H9 (cell line): ENCODE data around the gene LONP2. TPM values are rescaled to one million over a fixed set of nuclear protein-coding genes. Genes with fewer than 3 reads are reported as not detected.
A peak's percentile ranks its signal among the peaks of the same experiment; 100 is the strongest.

Source experiments
- DNase-seq: peaks from one replicate; pipeline ENCODE4 v3.0.0-alpha.2; 2017
- H2AFZ ChIP-seq: one replicate; pipeline ENCODE4 v1.6.1; 2013; ENCODE audit warnings: mild to moderate bottlenecking, low read length, control low read depth, moderate library complexity
- H2AK5ac ChIP-seq: 2 replicates; pipeline ENCODE4 v1.6.1; 2013; ENCODE audit warnings: low read length, control low read depth, mixed read lengths; ENCODE audit not compliant: insufficient read length
- H2BK120ac ChIP-seq: one replicate; pipeline ENCODE4 v1.6.1; 2013; ENCODE audit warnings: low read depth, mild to moderate bottlenecking, low read length, control low read depth, inconsistent platforms; ENCODE audit not compliant: poor library complexity, severe bottlenecking
- H2BK12ac ChIP-seq: 2 replicates; pipeline ENCODE4 v1.6.1; 2013; ENCODE audit warnings: low read length, control low read depth, mixed read lengths, low read depth; ENCODE audit not compliant: insufficient read length
- H2BK15ac ChIP-seq: 2 replicates; pipeline ENCODE4 v1.6.1; 2013; ENCODE audit warnings: low read depth, low read length, control low read depth
- H2BK20ac ChIP-seq: one replicate; pipeline ENCODE4 v1.6.1; 2013; ENCODE audit warnings: low read depth, mild to moderate bottlenecking, low read length, control low read depth, inconsistent platforms; ENCODE audit not compliant: poor library complexity, severe bottlenecking
- H2BK5ac ChIP-seq: 2 replicates; pipeline ENCODE4 v1.6.1; 2013; ENCODE audit warnings: low read length, control low read depth, mixed read lengths; ENCODE audit not compliant: insufficient read length
- H3K14ac ChIP-seq: 2 replicates; pipeline ENCODE4 v1.6.1; 2013; ENCODE audit warnings: low read length, control low read depth; ENCODE audit not compliant: insufficient read depth
- H3K18ac ChIP-seq: 2 replicates; pipeline ENCODE4 v1.6.1; 2013; ENCODE audit warnings: low read depth, mild to moderate bottlenecking, mixed read lengths, low read length, control low read depth; ENCODE audit not compliant: insufficient read length
- H3K23ac ChIP-seq: 2 replicates; pipeline ENCODE4 v1.6.1; 2013; ENCODE audit warnings: low read length, control low read depth, mixed read lengths, low read depth; ENCODE audit not compliant: insufficient read length
- H3K23me2 ChIP-seq: 2 replicates; pipeline ENCODE4 v1.6.1; 2013; ENCODE audit warnings: low read depth, mild to moderate bottlenecking, mixed read lengths, low read length, control low read depth; ENCODE audit not compliant: insufficient read length, poor library complexity, severe bottlenecking
- H3K27ac ChIP-seq: 2 replicates; pipeline ENCODE4 v1.5.1; 2013; ENCODE audit warnings: low read length, control low read depth, mixed read lengths, low read depth; ENCODE audit not compliant: insufficient read length
- H3K27me3 ChIP-seq: 2 replicates; pipeline ENCODE4 v1.6.1; 2013; ENCODE audit warnings: low read length, control low read depth, inconsistent platforms; ENCODE audit not compliant: insufficient read depth
- H3K4ac ChIP-seq: 2 replicates; pipeline ENCODE4 v1.6.1; 2013; ENCODE audit warnings: low read depth, mild to moderate bottlenecking, control low read depth, inconsistent platforms, low read length, moderate library complexity
- H3K4me1 ChIP-seq: 2 replicates; pipeline ENCODE4 v1.6.1; 2013; ENCODE audit warnings: low read length, control low read depth, inconsistent platforms; ENCODE audit not compliant: insufficient read depth
- H3K4me2 ChIP-seq: 2 replicates; pipeline ENCODE4 v1.6.1; 2013; ENCODE audit warnings: low read length, control low read depth, mixed read lengths; ENCODE audit not compliant: insufficient read length, insufficient read depth
- H3K56ac ChIP-seq: 2 replicates; pipeline ENCODE4 v1.6.1; 2013; ENCODE audit warnings: low read depth, mild to moderate bottlenecking, mixed read lengths, low read length, control low read depth; ENCODE audit not compliant: insufficient read length
- H3K79me1 ChIP-seq: 2 replicates; pipeline ENCODE4 v1.6.1; 2013; ENCODE audit warnings: low read depth, mild to moderate bottlenecking, moderate library complexity, low read length, control low read depth, inconsistent platforms; ENCODE audit not compliant: insufficient read depth, poor library complexity, severe bottlenecking
- H3K79me2 ChIP-seq: 2 replicates; pipeline ENCODE4 v1.6.1; 2013; ENCODE audit warnings: low read length, control low read depth, inconsistent platforms; ENCODE audit not compliant: insufficient read depth
- H3K9ac ChIP-seq: 2 replicates; pipeline ENCODE4 v1.6.1; 2013; ENCODE audit warnings: low read length, control low read depth, mixed read lengths; ENCODE audit not compliant: insufficient read length; ENCODE audit errors: extremely low read depth
- H3K9me3 ChIP-seq: one replicate; pipeline ENCODE4 v1.6.1; 2013; ENCODE audit warnings: low read depth, low read length, inconsistent platforms; ENCODE audit not compliant: control insufficient read depth
- H3T11ph ChIP-seq: one replicate; pipeline ENCODE4 v1.6.1; 2013; ENCODE audit warnings: mild to moderate bottlenecking, low read length, control low read depth, inconsistent platforms
- H4K20me1 ChIP-seq: one replicate; pipeline ENCODE4 v1.6.1; 2013; ENCODE audit not compliant: control insufficient read depth, insufficient read length, insufficient read depth
- H4K5ac ChIP-seq: 2 replicates; pipeline ENCODE4 v1.6.1; 2013; ENCODE audit warnings: low read depth, mild to moderate bottlenecking, mixed read lengths, low read length, control low read depth; ENCODE audit not compliant: insufficient read length
- H4K8ac ChIP-seq: replicated peaks from 2 replicates; pipeline ENCODE4 v1.6.1; 2013; ENCODE audit warnings: low read length, control low read depth, mixed read lengths, low read depth; ENCODE audit not compliant: insufficient read length
- H4K91ac ChIP-seq: 2 replicates; pipeline ENCODE4 v1.6.1; 2013; ENCODE audit warnings: low read depth, mild to moderate bottlenecking, moderate library complexity, mixed read lengths, low read length, control low read depth; ENCODE audit not compliant: insufficient read length
- H3K27ac Mint-ChIP-seq, 3 experiments: 2 replicates in 2 of 3; 3 replicates in 1 of 3; pipeline ENCODE4 v1.8.0; 2020 to 2021; ENCODE audit warnings: mixed read lengths in 3 of 3, mild to moderate bottlenecking in 1 of 3, moderate library complexity in 1 of 3
- H3K27me3 Mint-ChIP-seq: 2 replicates; pipeline ENCODE4 v1.8.0; 2021; ENCODE audit warnings: low read depth, mild to moderate bottlenecking, moderate library complexity, mixed read lengths
- H3K36me3 Mint-ChIP-seq, 3 experiments: 2 replicates in 2 of 3; 3 replicates in 1 of 3; pipeline ENCODE4 v1.8.0; 2020 to 2021; ENCODE audit warnings: low read depth in 3 of 3, mixed read lengths in 3 of 3; ENCODE audit not compliant: insufficient read depth in 1 of 3
- H3K4me1 Mint-ChIP-seq, 2 experiments: 2 replicates each; pipeline ENCODE4 v1.8.0; 2020; ENCODE audit warnings: mixed read lengths in 2 of 2
- H3K4me3 Mint-ChIP-seq, 2 experiments: 2 replicates in 1 of 2; 3 replicates in 1 of 2; pipeline ENCODE4 v1.8.0; 2020 to 2021; ENCODE audit warnings: mild to moderate bottlenecking in 2 of 2, mixed read lengths in 2 of 2, moderate library complexity in 1 of 2
- H3K9me3 Mint-ChIP-seq, 2 experiments: 2 replicates in 1 of 2; 3 replicates in 1 of 2; pipeline ENCODE4 v1.8.0; 2020; ENCODE audit warnings: mild to moderate bottlenecking in 2 of 2, mixed read lengths in 2 of 2, moderate library complexity in 1 of 2
- WGBS: extraction: QIAGEN DNeasy Blood & Tissue Kit; methylation state at CpG from one replicate; pipeline ENCODE4 v1.1.7; 2013; ENCODE audit warnings: missing lambda C conversion rate, low lambda C conversion rate, mixed read lengths; ENCODE audit not compliant: insufficient read length; ENCODE audit errors: extremely low coverage; 5-methylcytosine and 5-hydroxymethylcytosine counted together
- total RNA-seq: library from RNA; stranded (reverse); gene quantifications from 2 replicates; pipeline ENCODE4 v1.2.1, GENCODE V29; 2021
- TF ChIP-seq, protein P1 (sequence below): fragments of 200-600 bp; sonication (generic); conservative IDR thresholded peaks from 3 replicates; pipeline ENCODE4 v1.8.0; 2021; ENCODE audit warnings: antibody characterized with exemption, mild to moderate bottlenecking

LONP2 gene
- total RNA-seq, 1 experiment from 2014 or later = 27.8 TPM

DNA sequence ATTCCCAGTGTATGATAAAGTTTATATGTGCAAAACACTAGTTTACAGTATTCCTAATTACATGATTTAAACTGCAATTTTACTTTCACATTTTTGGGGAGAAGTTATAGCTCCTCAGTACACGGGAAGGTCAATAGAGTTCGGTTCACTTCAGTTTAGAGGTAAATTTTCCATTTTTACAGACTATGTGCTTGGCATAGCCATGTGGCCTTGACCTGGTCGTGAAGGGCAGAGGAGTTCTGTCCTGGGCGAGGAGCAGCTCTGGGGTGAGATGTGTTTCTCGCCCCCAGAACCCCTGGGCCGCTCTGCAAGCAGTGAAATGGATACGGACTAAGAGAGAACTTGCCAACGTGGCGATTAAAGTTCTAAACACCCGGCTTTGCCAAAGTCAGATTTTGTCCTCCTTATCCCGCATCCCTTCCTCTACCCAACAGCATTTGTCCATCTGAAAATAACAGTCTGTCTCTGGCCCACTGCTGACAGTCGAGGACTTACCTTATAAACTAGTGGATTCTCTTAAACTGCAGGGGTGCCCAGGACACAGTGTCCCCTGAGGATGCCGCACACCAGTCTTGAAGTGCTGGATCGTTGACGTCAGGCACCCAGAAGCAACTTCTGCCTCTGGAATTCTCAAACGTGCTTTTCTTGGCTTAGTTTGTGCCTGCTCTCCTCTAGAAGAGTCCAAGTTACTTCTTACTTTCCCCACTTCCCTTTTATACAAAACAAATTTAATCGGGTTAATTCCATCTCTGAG is 142.6 kb downstream of the LONP2 start:
- H3K9me3 Mint-ChIP-seq = 0 out of 5 replicates have a peak, but pooled peaks cover 0 to 3% of the 10 kb centered on the region in 2 experiments
- H3K9ac ChIP-seq = no peak overlapping the region

More for the DNA sequence above, 142.6 kb downstream of the LONP2 start:
- H3K36me3 Mint-ChIP-seq = peaks cover 0 to 2% (median 0%) of the 10 kb centered on the region in 3 experiments; a peak in 2 of 7 replicates
- Histone ChIP-seq H3K79me2 (peaks cover 24% of the 10 kb centered on the region; the same call in 1 of the 2 replicates), H3K27ac (no peak overlapping the region), H3K4ac (no peak overlapping the region), H2BK12ac (no peak overlapping the region), H3K4me2 (no peak overlapping the region), H2BK15ac (no peak overlapping the region), H3K23me2 (peaks cover 10% of the 10 kb centered on the region), H3K27me3 (no peaks in the 10 kb centered on the region), H2BK20ac (no peak overlapping the region), H4K8ac (no peak overlapping the region), H3K18ac (no peak overlapping the region), H2BK120ac (no peak overlapping the region), H4K5ac (peak overlapping the region; percentile 12), H3K23ac (no peak overlapping the region), H3K9me3 (no peaks in the 10 kb centered on the region), H3K4me1 (no peaks in the 10 kb centered on the region; the same call in 1 of the 2 replicates), H3T11ph (no peak overlapping the region), H4K91ac (no peak overlapping the region), H2BK5ac (no peak overlapping the region), H3K79me1 (no peaks in the 10 kb centered on the region), H3K56ac (no peak overlapping the region), H2AFZ (no peak overlapping the region), H4K20me1 (no peaks in the 10 kb centered on the region), H2AK5ac (no peak overlapping the region), H3K14ac (no peak overlapping the region)
- no peak for DNase-seq
- H3K4me3 Mint-ChIP-seq = peak overlapping the region in 1 of 2 experiments; percentile 44; a peak in 3 of 5 replicates
- TF ChIP-seq, protein P1, sequence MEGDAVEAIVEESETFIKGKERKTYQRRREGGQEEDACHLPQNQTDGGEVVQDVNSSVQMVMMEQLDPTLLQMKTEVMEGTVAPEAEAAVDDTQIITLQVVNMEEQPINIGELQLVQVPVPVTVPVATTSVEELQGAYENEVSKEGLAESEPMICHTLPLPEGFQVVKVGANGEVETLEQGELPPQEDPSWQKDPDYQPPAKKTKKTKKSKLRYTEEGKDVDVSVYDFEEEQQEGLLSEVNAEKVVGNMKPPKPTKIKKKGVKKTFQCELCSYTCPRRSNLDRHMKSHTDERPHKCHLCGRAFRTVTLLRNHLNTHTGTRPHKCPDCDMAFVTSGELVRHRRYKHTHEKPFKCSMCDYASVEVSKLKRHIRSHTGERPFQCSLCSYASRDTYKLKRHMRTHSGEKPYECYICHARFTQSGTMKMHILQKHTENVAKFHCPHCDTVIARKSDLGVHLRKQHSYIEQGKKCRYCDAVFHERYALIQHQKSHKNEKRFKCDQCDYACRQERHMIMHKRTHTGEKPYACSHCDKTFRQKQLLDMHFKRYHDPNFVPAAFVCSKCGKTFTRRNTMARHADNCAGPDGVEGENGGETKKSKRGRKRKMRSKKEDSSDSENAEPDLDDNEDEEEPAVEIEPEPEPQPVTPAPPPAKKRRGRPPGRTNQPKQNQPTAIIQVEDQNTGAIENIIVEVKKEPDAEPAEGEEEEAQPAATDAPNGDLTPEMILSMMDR = no peak
- no peak overlapping the region for H3K27ac Mint-ChIP-seq
- WGBS = no CpG with 5 or more reads among the region's 17 CpGs
- no peaks in the 10 kb centered on the region; the same call in 1 of the 2 replicates for H3K27me3 Mint-ChIP-seq
- H3K4me1 Mint-ChIP-seq = peaks cover 11 to 28% of the 10 kb centered on the region in 2 experiments
